Measurements from ENCODE around the gene KLK15. TPM values are rescaled to one million over a fixed set of nuclear protein-coding genes. Genes with fewer than 3 reads are reported as not detected.

The KLK15 gene
- total and polyA plus RNA-seq, 5 donors from 2014 or later = not detected

- ATAC-seq (ENCODE audit: low read depth in 2 of 2) = no peak
- no peak for DNase-seq
- Histone ChIP-seq H3K27me3 (ENCODE audit: control insufficient read depth, insufficient read depth, low read length) (no peaks in the 10 kb centered on the region), H3K27ac (ENCODE audit: insufficient read depth, low read length, poor library complexity, severe bottlenecking) (no peak overlapping the region), H3K9me3 (ENCODE audit: control insufficient read depth in 2 of 2, low read length in 2 of 2) (no peaks in the 10 kb centered on the region), H3K4me3 (ENCODE audit: low read depth, low read length) (no peak overlapping the region), H3K4me1 (ENCODE audit: control insufficient read depth, insufficient read depth, low read length, poor library complexity, severe bottlenecking) (peaks cover 8% of the 10 kb centered on the region), H3K36me3 (ENCODE audit: control insufficient read depth, insufficient read depth, low read length) (peaks cover 27% of the 10 kb centered on the region)
- peaks cover 10% of the 10 kb centered on the region for H3K36me3 Mint-ChIP-seq
- peaks cover 0 to 2% (median 0%) of the 10 kb centered on the region in 7 donors for H3K9me3 Mint-ChIP-seq
- H3K4me1 Mint-ChIP-seq = peaks cover 0 to 31% (median 8%) of the 10 kb centered on the region in 4 donors
- H3K27ac Mint-ChIP-seq = no peak overlapping the region
- H3K27me3 Mint-ChIP-seq = no peaks in the 10 kb centered on the region
- H3K4me3 Mint-ChIP-seq = no peak overlapping the region
Observed at GRCh38 chr19:50797781-50798658, 35.4 kb downstream of the KLK15 start.

GRCh38 chr19:50797429-50797780 is 36.0 kb downstream of the KLK15 start:
- Mint-ChIP-seq H3K27ac (no peak overlapping the region), H3K9me3 (peaks cover 0 to 2% (median 0%) of the 10 kb centered on the region in 7 donors), H3K27me3 (no peaks in the 10 kb centered on the region), H3K4me1 (peaks cover 0 to 25% (median 4%) of the 10 kb centered on the region in 4 donors), H3K4me3 (no peak overlapping the region), H3K36me3 (peaks cover 10% of the 10 kb centered on the region)
- ATAC-seq (ENCODE audit: low read depth in 2 of 2) = no peak
- Histone ChIP-seq H3K9me3 (ENCODE audit: control insufficient read depth in 2 of 2, low read length in 2 of 2) (no peaks in the 10 kb centered on the region), H3K4me3 (ENCODE audit: low read depth, low read length) (no peak overlapping the region), H3K4me1 (ENCODE audit: control insufficient read depth, insufficient read depth, low read length, poor library complexity, severe bottlenecking) (peaks cover 4% of the 10 kb centered on the region), H3K27me3 (ENCODE audit: control insufficient read depth, insufficient read depth, low read length) (no peaks in the 10 kb centered on the region), H3K36me3 (ENCODE audit: control insufficient read depth, insufficient read depth, low read length) (peaks cover 27% of the 10 kb centered on the region), H3K27ac (ENCODE audit: insufficient read depth, low read length, poor library complexity, severe bottlenecking) (no peak overlapping the region)
- no peak for DNase-seq

- H3K4me1 ChIP-seq (ENCODE audit: control insufficient read depth, insufficient read depth, low read length, poor library complexity, severe bottlenecking) = peaks cover 4% of the 10 kb centered on the region
- no peaks in the 10 kb centered on the region for H3K27me3 Mint-ChIP-seq
- no peak overlapping the region for H3K27ac Mint-ChIP-seq
- no peak overlapping the region for H3K4me3 ChIP-seq (ENCODE audit: low read depth, low read length)
- peaks cover 0 to 21% (median 4%) of the 10 kb centered on the region in 4 donors for H3K4me1 Mint-ChIP-seq
- H3K27me3 ChIP-seq (ENCODE audit: control insufficient read depth, insufficient read depth, low read length) = no peaks in the 10 kb centered on the region
- peaks cover 10% of the 10 kb centered on the region for H3K36me3 Mint-ChIP-seq
- peaks cover 27% of the 10 kb centered on the region for H3K36me3 ChIP-seq (ENCODE audit: control insufficient read depth, insufficient read depth, low read length)
- H3K9me3 ChIP-seq (ENCODE audit: control insufficient read depth in 2 of 2, low read length in 2 of 2) = no peaks in the 10 kb centered on the region
- peak overlapping the region in 1 of 4 donors; percentile 27 for H3K4me3 Mint-ChIP-seq
- peaks cover 0 to 2% (median 0%) of the 10 kb centered on the region in 7 donors for H3K9me3 Mint-ChIP-seq
- no peak for ATAC-seq (ENCODE audit: low read depth in 2 of 2)
- no peak for DNase-seq
- no peak overlapping the region for H3K27ac ChIP-seq (ENCODE audit: insufficient read depth, low read length, poor library complexity, severe bottlenecking)
Observed at GRCh38 chr19:50796634-50797428, 36.5 kb downstream of the KLK15 start.

GRCh38 chr19:50796128-50796633 is 37.2 kb downstream of the KLK15 start:
- Mint-ChIP-seq H3K9me3 (peaks cover 0 to 2% (median 0%) of the 10 kb centered on the region in 7 donors), H3K27ac (no peak overlapping the region), H3K36me3 (peaks cover 9% of the 10 kb centered on the region), H3K4me3 (no peak overlapping the region), H3K4me1 (peaks cover 0 to 19% (median 4%) of the 10 kb centered on the region in 4 donors), H3K27me3 (no peaks in the 10 kb centered on the region)
- Histone ChIP-seq H3K36me3 (ENCODE audit: control insufficient read depth, insufficient read depth, low read length) (peaks cover 27% of the 10 kb centered on the region), H3K27me3 (ENCODE audit: control insufficient read depth, insufficient read depth, low read length) (no peaks in the 10 kb centered on the region), H3K4me1 (ENCODE audit: control insufficient read depth, insufficient read depth, low read length, poor library complexity, severe bottlenecking) (peaks cover 4% of the 10 kb centered on the region), H3K27ac (ENCODE audit: insufficient read depth, low read length, poor library complexity, severe bottlenecking) (no peak overlapping the region), H3K4me3 (ENCODE audit: low read depth, low read length) (no peak overlapping the region), H3K9me3 (ENCODE audit: control insufficient read depth in 2 of 2, low read length in 2 of 2) (no peaks in the 10 kb centered on the region)
- no peak for DNase-seq
- no peak for ATAC-seq (ENCODE audit: low read depth in 2 of 2)

- no peak overlapping the region for H3K4me3 Mint-ChIP-seq
- DNase-seq = no peak
- H3K36me3 ChIP-seq (ENCODE audit: control insufficient read depth, insufficient read depth, low read length) = peaks cover 27% of the 10 kb centered on the region
- no peak for ATAC-seq (ENCODE audit: low read depth in 2 of 2)
- H3K27me3 ChIP-seq (ENCODE audit: control insufficient read depth, insufficient read depth, low read length) = no peaks in the 10 kb centered on the region
- no peak overlapping the region for H3K27ac Mint-ChIP-seq
- H3K4me1 ChIP-seq (ENCODE audit: control insufficient read depth, insufficient read depth, low read length, poor library complexity, severe bottlenecking) = peaks cover 4% of the 10 kb centered on the region
- peaks cover 0 to 17% (median 4%) of the 10 kb centered on the region in 4 donors for H3K4me1 Mint-ChIP-seq
- H3K27ac ChIP-seq (ENCODE audit: insufficient read depth, low read length, poor library complexity, severe bottlenecking) = no peak overlapping the region
- no peaks in the 10 kb centered on the region for H3K9me3 Mint-ChIP-seq
- no peaks in the 10 kb centered on the region for H3K27me3 Mint-ChIP-seq
- H3K9me3 ChIP-seq (ENCODE audit: control insufficient read depth in 2 of 2, low read length in 2 of 2) = no peaks in the 10 kb centered on the region
- H3K4me3 ChIP-seq (ENCODE audit: low read depth, low read length) = no peak overlapping the region
- peaks cover 4% of the 10 kb centered on the region for H3K36me3 Mint-ChIP-seq
Observed at GRCh38 chr19:50795664-50796073, 37.7 kb downstream of the KLK15 start.

- Mint-ChIP-seq H3K27me3 (no peaks in the 10 kb centered on the region), H3K4me3 (no peak overlapping the region), H3K36me3 (peaks cover 1% of the 10 kb centered on the region), H3K27ac (no peak overlapping the region), H3K9me3 (no peaks in the 10 kb centered on the region), H3K4me1 (peaks cover 0 to 14% (median 3%) of the 10 kb centered on the region in 4 donors)
- DNase-seq (no peak), ATAC-seq (ENCODE audit: low read depth in 2 of 2) (no peak)
- no peaks in the 10 kb centered on the region for H3K27me3 ChIP-seq (ENCODE audit: control insufficient read depth, insufficient read depth, low read length)
- H3K36me3 ChIP-seq (ENCODE audit: control insufficient read depth, insufficient read depth, low read length) = peaks cover 27% of the 10 kb centered on the region
- H3K4me3 ChIP-seq (ENCODE audit: low read depth, low read length) = no peak overlapping the region
- peaks cover 4% of the 10 kb centered on the region for H3K4me1 ChIP-seq (ENCODE audit: control insufficient read depth, insufficient read depth, low read length, poor library complexity, severe bottlenecking)
- no peaks in the 10 kb centered on the region for H3K9me3 ChIP-seq (ENCODE audit: control insufficient read depth in 2 of 2, low read length in 2 of 2)
- H3K27ac ChIP-seq (ENCODE audit: insufficient read depth, low read length, poor library complexity, severe bottlenecking) = no peak overlapping the region
Observed at GRCh38 chr19:50794876-50795663, 38.3 kb downstream of the KLK15 start.
